Measurements from ENCODE around the gene LRRC8E.
A peak's percentile ranks its signal among the peaks of the same experiment; 100 is the strongest.
"Not testable (repeated sequence)": the region's sequence is repeated elsewhere in the genome, so short reads cannot be mapped to it uniquely, and the experiment has no call there.

Gene LRRC8E

DNA sequence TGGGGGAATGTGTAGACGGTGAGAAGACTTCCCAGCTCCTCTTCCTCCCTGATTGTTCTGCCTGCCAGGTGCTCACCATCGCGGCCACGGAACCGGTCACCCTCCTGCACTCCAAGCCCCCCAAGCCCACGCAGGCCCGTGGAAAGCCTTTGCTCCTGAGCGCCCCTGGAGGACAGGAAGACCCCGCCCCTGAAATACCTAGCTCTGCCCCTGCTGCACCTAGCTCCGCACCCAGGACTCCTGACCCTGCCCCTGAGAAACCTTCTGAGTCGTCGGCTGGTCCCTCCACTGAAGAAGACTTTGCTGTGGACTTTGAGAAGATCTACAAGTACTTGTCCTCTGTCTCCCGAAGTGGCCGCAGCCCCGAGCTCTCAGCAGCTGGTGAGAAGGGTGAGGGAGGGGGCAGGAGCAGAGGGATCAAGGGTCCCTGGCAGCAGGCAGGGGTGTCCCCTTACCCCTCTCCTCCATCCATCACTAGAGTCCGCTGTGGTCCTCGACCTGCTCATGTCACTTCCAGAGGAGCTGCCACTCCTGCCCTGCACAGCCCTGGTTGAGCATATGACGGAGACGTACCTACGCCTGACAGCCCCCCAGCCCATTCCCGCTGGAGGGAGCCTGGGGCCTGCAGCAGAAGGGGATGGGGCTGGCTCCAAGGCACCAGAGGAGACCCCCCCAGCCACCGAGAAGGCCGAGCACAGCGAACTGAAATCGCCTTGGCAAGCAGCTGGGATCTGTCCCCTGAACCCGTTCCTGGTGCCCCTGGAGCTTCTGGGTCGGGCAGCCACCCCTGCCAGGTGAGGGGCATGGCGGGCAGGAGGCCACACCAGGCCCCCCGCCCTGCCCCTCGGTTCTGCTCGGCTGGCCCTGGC, 33.9 kb downstream of the LRRC8E start:
- no peak for DNase-seq

DNA sequence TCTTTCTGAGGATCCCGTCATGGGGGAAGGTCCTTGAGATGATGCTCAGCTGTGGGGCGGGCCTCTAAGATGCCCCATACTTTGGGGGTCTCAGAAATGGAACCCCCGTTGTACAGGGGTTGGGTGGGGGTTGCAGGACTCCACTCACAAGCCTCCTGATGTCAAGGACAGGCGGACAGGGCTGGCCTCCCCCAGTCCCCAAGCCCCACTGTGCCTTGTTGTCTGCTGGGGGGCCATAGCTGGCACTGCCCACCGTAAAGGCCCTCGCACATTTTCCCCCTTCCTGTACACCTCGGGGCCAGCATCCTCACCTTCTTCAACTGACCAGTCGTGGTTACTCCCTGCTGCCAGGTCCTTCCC, 34.5 kb downstream of the LRRC8E start:
- no peak for DNase-seq

DNA sequence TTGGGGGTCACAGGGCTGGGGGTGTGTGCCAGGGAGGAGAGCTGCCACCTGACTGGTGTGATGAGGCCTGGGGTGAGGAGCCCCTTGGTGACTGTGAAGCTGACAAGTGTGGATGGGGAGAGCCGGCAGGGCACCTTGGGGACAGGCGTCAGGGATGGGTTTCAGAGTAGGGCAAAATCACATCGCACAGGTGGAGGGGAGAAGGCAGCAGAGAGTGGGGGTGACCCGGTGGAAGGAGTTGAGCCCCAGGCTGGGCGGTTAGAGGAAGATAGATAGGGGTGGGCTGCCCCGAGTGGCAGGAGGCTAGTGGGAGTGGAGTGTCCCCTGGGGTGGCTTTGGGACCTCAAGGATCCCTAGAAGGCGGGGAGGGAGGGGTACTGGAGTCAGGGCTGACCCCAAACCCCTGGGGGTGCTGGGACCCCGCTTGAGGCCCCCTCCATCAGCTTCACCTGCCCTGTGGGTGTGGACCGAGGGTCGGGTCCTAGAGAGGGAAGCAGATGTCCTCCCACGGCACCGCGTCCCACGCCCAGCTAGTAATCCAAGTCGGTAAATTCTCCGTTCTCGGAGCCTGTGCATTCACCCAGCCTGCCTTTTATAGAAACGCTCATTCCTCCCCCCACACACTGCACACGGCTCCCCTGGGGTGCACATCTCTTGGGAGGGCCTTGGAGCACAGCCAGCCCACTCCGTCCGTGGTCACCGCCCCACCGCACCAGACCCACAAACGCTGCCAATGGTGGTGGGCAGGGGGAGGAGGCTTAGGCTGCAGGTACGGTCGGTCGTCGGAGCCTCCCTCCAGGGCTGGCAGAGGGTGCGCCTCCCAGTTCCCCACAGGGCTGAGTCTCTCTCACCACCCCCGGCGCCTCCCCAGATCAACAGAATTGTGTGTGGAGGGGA, 35.2 kb downstream of the LRRC8E start:
- DNase-seq, result no peak

DNA sequence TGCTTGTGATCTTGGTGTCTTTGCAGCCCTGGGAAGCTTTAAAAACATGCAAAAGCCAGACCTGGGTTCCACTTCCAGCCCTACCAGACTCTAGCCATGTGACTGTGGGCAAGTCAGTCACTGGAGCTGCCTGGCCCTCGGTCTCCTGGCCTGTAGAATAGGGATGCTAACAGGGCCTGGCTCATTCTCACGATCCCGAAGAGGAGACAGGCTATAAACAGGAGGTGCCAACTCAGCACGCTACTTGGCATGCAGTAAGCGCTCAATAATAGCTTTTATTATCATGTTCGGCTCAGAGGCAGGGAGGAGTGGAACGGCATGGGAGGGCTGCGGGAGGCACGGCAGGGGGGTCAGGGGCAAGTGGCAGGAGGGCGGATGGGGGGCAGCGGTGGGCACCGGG, 35.9 kb downstream of the LRRC8E start:
- no peak for DNase-seq

DNA sequence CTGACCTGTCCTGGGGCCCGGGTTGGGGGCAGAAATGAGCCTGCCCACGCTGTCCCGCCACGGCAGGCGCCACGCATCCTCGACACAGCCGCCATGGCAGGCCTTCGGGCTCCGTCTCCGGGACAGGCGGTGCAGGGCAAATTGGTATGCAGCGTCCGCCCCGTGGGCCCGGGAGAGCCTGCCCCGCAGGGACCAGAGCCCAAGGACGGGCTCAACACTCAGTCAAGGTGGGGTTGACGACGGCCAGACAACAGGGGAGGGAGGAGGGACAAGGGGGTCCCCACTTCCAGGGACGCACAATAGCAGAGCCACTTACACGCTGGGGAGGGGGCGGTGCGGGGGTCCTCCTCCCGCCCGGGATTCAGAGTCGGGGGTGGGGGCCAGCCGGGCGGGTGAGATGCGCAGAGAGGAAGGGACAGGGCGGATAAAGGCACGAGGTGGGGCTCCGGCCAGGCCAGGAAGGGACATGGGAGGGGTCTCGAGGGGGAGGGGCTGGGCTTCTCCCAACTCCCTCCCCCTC, 36.4 kb downstream of the LRRC8E start:
- no peak for DNase-seq

DNA sequence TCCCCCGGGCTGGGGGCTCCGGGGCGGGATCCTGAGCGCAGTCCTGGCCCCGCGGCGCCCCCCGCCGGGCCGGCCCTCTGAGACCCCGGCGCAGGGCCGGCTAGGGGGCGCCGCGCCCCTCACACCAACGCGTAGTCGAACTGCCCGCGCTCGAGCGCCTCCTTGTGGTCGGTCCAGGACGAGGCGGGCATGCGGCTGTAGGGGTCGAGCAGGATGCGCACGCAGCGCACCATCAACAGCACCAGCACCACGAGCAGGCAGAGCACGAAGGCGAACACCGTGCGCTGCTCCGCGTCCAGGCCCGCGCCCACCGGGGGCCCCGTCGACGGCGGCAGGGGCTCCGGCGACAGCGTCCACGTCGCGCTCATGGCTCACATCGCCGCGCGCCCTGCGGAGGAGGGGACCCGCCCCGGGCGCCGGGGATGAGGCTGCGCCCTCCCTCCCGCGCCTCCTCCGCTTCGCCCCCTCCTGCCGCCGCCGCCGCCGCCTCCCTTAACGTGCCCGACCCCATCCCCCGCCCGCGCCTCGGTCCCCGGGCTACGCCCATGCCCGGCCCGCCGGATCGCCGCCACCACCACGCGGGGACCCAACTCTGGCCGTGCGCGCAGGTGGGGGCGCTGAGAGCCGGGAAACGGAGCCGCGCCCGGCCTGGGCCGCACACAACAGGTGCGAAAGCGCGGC, 37.0 kb downstream of the LRRC8E start:
- peak; percentile 85 for DNase-seq

DNA sequence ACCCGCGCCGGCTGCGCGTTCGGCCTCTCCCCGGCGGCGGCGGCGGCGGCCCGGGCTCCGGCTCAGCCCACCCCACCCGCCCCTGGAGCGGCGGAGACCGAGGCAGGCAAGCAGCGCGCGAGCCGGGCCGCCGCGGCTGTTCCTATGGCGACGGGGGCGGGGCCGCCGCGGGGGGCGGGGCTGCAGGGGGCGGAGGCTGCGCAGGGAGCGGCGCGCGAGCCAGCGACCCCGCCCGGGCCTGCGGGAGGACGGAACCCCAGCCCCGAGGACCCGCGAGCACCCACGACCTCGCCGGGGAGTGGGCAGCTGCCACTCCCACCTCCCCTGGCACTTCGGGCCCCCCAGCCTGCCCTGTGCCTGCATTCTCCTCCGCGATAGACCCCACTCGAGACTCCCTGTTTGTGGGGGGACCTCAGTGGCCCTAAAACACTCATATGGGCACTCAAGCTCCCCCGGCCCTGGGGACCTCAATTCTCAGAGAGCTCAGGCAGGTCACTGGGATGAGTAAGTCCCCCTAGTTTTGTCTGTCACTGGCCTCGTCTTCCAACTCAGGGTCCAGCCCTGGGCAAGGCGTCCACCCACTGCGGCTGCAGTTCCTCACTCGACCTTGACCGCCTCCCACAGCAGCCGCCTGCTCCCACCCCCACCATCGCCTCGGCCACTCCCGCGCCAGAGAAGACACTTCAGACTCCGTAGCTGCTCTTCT, 37.9 kb downstream of the LRRC8E start, which contains the start of gene CTXN1:
Gene CTXN1, minus strand, starts transcription at position 115 of the 706 bp plus-strand sequence. CDS start 597 bp downstream, outside the sequence.
- peak; percentile 85 for DNase-seq

DNA sequence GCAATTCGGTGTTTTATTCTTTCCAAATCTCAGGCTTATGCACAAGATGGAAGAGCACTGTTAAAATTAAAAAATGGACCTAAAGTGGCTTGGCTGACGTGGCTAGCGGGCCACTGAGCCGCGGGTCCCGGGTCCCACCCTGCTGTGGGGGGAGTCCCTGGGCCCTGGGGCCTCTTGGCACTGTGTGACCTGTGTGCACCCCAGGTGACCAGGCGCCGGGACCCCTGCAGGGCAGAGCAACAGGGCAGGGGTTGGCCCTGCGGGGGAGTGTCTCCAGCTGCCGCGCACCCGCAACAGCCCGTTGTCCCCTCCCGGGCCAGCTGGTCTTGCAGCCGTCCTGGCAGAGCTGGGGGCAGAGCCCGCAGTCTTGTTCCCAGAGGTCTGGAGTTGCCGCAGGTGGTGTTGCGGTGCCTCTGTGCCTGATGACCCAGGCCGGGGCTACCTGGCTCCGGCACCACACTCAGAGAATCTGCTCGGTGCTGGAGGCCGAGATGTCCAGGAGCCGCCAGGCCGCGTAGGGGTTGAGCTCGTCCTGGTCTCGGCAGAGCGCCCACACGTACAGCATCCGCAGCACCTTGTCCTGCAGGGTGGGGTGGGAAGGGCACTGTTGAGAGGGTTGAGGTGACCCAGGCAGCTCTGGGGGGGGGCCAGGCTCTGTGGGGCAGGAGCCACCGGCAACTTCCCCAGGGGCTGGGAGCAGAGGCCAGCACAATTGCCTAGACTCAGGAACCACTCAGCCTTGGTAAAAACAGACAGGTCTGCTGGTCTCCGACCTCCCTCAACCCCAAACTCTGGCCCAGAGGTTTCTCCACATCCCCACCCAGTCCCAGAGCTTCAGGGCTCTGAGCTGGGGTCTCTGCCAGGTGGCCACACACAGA, 38.7 kb downstream of the LRRC8E start:
- no peak for DNase-seq

DNA sequence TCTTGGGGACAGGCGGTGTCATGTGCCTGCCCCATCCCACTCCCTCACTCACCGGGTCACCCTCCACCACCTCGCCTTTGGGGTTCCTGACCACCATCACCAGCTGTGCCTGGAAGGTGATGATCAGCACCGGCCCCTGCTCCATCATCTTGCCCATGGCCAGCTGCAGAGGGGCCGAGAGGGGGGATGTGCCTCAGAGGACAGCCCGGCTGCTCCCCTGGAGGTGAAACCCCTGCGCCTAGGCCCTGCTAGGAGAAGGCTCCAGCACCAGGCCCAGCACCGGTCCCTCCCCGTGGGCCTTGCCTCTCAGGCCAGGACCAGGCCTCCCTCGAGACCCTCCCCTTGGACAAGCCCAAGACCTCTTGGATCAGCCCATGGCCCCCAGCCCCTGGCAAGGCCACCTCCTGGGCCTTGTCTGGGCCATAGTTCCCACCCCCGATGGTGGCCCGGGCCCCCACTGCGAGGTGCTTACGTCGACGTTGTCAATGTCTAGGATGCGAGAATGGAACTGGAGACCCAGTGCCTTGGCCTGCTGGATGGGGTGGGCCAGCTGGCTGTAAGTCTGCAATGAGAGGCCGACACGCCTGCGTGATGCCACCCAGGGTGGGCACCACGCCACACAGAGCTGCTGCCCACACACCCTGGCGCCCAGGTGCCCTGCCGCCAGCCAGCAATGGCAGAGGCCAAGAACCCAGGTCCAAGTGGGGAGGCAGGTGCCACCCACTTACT, 39.5 kb downstream of the LRRC8E start:
- DNase-seq, result no peak

DNA sequence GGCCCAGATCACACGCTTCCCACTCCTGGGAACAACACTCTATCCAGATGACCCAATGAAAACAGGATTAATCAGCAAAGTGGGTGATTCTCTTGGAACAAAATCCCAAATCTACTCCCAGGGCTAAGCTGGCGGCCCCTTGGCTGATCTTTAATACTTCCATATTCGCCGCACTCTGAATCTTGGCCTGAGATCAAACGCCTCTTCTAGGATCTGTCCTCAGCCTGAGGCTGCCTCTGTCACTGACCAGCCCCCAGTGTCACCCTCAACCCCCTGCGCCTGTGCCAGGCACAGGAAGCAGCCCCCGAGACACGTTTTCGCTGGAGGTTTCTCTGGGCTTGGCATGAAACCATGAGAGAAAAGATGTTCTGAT, 40.0 kb downstream of the LRRC8E start:
- no peak for DNase-seq

DNA sequence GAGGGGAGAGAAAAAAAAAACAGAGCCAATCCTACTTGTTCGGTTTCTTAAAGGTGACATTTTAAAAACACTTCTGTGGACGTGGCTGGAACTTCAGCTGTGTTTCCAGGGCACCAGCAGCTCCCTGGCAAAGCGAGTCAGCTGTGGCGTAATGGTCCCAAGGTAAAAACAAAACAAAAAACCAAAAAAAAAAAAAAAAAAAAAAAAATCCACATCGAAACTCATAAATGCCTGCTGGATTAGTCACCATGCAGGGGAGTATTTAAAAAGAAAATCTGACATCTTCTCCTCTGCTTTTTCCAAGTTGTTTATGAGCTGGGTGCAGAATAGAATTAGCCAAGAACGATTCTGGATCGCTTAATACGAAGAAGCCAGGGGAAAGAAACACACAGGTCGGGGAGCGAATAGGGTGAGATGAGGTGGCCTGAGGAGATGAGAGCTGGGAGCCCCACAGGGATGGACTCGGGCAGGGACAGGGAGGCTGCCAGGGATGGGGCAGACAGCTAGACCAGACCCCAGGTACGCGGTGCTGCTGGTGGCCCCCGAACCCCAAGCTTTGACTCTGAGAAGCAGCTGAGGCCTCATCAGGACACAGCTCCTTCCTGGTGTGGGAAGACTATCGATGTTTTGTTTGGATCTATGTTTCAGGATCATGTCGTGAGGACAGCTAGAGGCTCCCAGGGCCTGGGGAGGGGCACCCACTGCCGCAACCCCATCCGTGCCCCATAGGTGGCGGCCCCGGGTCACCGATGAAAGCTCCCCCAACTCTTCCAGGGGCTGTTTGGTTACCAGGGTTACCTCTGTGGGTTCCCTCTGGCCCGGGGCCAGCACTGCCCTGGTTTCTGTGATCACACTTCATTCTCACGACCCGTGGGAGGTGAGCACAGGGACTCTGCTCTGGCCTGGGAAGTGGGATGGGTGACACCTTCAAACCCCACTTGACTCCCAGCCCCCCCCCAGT, 40.7 kb downstream of the LRRC8E start:
- DNase-seq, result no peak

DNA sequence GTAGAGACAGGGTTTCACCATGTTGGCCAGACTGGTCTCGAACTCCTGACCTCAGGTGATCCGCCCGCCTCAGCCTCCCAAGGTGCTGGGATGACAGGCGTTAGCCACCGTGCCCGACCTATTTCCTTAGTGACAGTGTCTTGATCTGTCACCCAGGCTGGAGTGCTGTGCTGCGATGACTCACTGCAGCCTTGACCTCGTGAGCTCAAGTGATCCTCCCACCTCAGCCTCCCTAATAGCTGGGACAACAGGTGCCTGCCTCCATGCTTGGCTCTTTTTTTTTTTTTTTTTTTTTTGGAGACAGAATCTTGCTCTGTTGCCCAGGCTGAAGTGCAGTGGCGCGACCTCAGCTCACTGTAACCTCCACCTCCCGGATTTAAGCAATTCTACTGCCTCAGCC, 41.7 kb downstream of the LRRC8E start:
- DNase-seq, result not testable (repeated sequence)

DNA sequence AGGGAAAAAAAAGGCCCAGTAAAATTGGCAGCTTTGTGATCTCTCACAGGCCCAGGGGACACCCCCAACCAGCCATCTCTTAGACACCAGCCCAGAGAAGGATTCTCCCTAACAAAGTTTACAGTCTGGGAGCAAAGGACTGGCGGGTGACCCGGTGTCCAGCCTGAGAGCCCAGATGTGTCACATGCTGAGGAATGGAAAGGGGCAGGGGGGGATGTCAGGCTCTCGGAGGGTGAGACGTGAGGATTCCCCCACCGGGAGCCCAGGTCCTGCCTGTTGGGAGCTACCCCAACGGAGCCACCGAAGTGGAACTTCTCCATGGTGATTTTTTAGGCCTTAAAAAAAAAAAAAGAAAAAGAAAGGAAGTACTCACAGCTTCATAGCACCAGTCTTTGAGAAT, 42.5 kb downstream of the LRRC8E start:
- DNase-seq, result no peak

DNA sequence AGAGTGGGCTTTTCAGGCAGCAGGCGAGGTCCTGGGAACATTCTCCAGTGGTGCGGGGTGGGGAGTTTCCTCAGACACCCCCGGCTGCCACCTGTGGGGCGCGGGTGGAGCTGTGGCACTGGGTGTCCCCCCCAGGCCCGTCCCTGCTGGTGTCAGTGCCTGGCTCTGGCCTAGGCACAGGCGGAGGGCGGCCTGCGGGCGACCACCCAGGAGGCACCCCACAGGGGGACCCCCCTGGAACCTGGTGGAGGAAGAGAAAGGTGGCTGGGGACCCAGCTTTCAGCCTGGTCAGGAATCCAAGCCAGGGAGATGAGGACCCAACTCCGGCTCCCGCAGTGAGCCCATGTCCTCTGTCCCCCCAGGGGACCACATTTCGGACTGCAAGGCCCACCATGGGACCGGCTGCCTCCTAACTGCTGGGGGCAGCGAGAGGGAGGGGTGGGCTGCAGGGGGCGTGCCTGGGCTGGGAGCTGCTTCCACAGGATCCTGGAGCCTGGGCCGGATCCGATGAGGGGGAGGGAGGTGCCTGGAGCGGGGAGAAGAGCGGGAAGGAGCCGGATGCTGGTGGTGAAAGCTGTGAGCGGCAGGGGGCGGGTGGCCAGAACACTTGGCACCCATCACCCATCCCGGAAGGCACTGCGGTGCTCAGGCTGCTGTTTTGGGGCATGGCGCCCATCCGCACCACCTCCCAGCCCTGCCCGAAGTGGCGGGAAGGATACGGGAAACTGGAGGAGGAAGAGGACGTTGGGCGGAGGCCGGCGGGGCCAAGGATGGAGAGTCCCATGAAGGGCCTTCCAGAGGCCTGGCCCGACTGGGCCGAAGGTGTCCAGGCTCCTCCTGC, 43.1 kb downstream of the LRRC8E start:
- DNase-seq, result no peak

DNA sequence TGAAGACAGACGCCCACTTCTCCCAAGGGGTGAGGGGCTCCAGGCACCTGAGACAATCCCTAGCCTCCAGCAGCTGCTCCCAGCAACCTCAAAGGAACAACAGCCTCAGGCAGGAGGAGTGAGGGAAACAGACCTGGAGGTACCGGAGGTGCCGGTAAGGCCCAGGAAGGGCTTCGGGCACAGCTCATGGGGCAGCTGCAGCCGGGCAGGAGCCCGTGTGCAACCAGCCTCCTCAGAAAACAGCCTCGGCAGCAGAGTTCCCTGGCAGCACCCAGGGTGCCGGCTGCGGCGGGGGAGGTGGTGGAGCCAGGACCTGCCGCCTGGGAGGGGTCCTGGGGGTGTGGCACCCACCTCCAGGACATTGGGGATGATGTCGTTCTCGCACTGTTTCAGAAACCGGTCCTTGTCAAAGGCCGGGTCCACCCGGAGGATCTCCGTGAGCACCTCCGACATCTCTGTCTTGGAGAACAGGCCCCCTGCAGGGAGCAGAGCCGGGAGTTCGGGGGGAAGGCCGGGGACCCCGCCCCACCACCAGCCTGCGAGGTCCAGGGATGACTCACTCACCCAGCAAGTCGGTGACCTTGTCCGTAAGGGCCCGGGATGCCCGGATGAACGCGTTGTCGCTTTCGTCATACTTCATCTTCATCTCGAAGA, 44.1 kb downstream of the LRRC8E start:
- no peak for DNase-seq

DNA sequence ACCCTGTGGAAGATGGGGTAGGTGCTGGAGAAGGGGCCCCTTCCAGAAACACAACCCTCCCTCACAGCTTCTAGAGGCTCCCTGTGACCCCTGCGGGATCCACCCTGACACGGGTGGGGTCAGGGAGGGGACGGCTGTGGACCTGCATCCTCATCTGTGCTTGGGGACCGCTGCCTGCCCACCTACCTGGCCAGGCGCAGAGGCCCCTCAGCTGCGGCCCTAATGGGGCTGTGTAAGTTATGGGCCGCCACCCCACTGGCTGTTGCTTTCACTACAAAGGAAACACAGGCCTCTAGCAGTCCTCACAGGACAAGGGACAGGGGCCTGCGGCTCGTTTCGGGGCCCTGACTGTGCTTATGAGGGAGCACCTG, 44.6 kb downstream of the LRRC8E start:
- no peak for DNase-seq

DNA sequence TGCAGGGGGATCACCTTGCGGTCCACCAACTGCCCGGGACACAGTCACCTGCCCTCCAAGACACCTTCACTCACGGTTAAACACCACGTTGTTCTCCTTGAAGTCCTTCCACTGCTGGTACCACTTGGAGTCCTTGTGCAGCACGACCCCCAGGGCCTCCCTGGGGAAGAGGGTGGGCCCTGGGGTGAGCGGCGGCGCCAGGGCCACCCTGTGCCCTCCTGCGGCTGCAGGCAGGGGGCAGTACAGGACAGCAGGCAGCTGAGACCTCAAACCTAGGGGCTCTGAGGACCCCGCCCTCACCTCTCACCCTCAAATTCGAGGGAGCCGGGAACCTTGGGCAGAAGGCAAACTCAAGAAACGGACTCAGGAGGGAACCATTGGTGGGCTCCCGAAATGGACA, 45.1 kb downstream of the LRRC8E start:
- DNase-seq, result no peak
